ENCODE data around the gene GRK5.

DNA sequence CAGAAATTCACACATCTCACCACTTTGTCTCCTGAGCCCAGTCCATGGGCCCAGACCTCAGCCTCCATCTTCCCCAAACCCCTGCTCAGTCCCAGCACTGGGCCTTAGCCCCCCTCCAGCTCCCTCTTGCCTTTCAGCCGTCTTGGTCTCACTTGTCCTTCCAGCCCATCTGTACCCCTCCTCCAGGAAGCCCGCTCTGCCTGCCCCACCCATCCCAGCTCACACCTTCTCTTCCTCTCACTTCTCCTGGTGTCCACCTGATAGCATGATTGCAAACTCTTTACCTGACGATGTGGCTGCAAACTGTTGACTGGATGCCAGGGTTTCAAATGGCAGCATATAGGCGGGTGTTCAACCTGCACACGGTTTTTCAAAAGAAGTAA is 238.6 kb downstream of the GRK5 start:
- TF ChIP-seq, protein P1, sequence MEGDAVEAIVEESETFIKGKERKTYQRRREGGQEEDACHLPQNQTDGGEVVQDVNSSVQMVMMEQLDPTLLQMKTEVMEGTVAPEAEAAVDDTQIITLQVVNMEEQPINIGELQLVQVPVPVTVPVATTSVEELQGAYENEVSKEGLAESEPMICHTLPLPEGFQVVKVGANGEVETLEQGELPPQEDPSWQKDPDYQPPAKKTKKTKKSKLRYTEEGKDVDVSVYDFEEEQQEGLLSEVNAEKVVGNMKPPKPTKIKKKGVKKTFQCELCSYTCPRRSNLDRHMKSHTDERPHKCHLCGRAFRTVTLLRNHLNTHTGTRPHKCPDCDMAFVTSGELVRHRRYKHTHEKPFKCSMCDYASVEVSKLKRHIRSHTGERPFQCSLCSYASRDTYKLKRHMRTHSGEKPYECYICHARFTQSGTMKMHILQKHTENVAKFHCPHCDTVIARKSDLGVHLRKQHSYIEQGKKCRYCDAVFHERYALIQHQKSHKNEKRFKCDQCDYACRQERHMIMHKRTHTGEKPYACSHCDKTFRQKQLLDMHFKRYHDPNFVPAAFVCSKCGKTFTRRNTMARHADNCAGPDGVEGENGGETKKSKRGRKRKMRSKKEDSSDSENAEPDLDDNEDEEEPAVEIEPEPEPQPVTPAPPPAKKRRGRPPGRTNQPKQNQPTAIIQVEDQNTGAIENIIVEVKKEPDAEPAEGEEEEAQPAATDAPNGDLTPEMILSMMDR (IDR thresholded peaks at IDR 0.05), result no peak
- TF ChIP-seq POLR2A (IDR thresholded peaks at IDR 0.05), result no peak

All from thyroid gland (tissue), 4 donors.